T-helper 1 cell treated with Interleukin-12 subunit alpha and Interleukin-12 subunit beta and Interleukin-4 antibody, amounts not matched to agents 30 μg/mL and 1 μg/mL, for 36 hours (primary cell): ENCODE results near the gene TMTC1.

ENCODE experiments used
- H3K27ac Mint-ChIP-seq: one replicate; pipeline ENCODE4 v1.8.0; 2021; ENCODE audit warnings: mild to moderate bottlenecking, mixed read lengths
- H3K27me3 Mint-ChIP-seq: one replicate; pipeline ENCODE4 v1.8.0; 2021; ENCODE audit warnings: low read depth, mixed read lengths
- H3K36me3 Mint-ChIP-seq: one replicate; pipeline ENCODE4 v1.8.0; 2021; ENCODE audit warnings: low read depth, mixed read lengths
- H3K4me1 Mint-ChIP-seq: one replicate; pipeline ENCODE4 v1.8.0; 2021; ENCODE audit warnings: low read depth, mixed read lengths
- H3K4me3 Mint-ChIP-seq: one replicate; pipeline ENCODE4 v1.8.0; 2021; ENCODE audit warnings: mild to moderate bottlenecking, moderate library complexity, mixed read lengths
- H3K9me3 Mint-ChIP-seq: one replicate; pipeline ENCODE4 v1.8.0; 2021; ENCODE audit warnings: mixed read lengths

The TMTC1 gene

DNA sequence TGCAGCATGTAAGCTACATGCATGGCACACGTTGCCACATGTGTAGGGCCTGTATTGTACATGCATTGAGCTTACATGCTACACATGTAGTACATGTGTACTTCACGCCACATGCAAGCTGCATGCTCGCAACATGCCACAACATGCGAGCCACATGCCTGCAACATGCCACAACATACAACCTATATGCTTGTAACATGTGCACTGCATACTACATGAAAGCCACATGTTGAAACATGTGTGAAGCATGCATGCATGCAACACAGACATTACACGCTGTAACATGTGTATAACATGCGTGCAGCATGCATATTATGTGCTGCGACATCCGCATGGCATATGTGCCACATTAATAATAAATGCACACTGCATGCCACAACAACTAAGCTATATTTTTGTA lies 9.1 kb upstream of the TMTC1 start:
- Mint-ChIP-seq H3K4me3 (no peak overlapping the region), H3K9me3 (peaks cover 17% of the 10 kb centered on the region), H3K27ac (no peak overlapping the region), H3K4me1 (no peaks in the 10 kb centered on the region), H3K36me3 (no peaks in the 10 kb centered on the region), H3K27me3 (no peaks in the 10 kb centered on the region)

GRCh38 chr12:29792132-29792531 lies 8.4 kb upstream of the TMTC1 start:
- H3K4me1 Mint-ChIP-seq = no peaks in the 10 kb centered on the region
- no peaks in the 10 kb centered on the region for H3K27me3 Mint-ChIP-seq
- H3K4me3 Mint-ChIP-seq = no peak overlapping the region
- H3K27ac Mint-ChIP-seq = no peak overlapping the region
- H3K36me3 Mint-ChIP-seq = no peaks in the 10 kb centered on the region
- H3K9me3 Mint-ChIP-seq = peaks cover 17% of the 10 kb centered on the region

- no peak overlapping the region for H3K27ac Mint-ChIP-seq
- H3K9me3 Mint-ChIP-seq = no peaks in the 10 kb centered on the region
- H3K36me3 Mint-ChIP-seq = no peaks in the 10 kb centered on the region
- H3K4me3 Mint-ChIP-seq = peak overlapping the region; percentile 63
- peaks cover 11% of the 10 kb centered on the region for H3K4me1 Mint-ChIP-seq
- peaks cover 58% of the 10 kb centered on the region for H3K27me3 Mint-ChIP-seq
These were observed 620 bp downstream of the TMTC1 start for GRCh38 chr12:29782871-29783772.

GRCh38 chr12:29782285-29782870 lies 1.4 kb downstream of the TMTC1 start:
- peak overlapping the region; percentile 46 for H3K4me3 Mint-ChIP-seq
- H3K27ac Mint-ChIP-seq = peak overlapping the region; percentile 20
- peaks cover 58% of the 10 kb centered on the region for H3K27me3 Mint-ChIP-seq
- H3K4me1 Mint-ChIP-seq = peaks cover 11% of the 10 kb centered on the region
- H3K36me3 Mint-ChIP-seq = no peaks in the 10 kb centered on the region
- no peaks in the 10 kb centered on the region for H3K9me3 Mint-ChIP-seq

GRCh38 chr12:29781705-29782266 lies 2.0 kb downstream of the TMTC1 start:
- Mint-ChIP-seq H3K9me3 (no peaks in the 10 kb centered on the region), H3K36me3 (no peaks in the 10 kb centered on the region), H3K27ac (peak overlapping the region; percentile 20), H3K4me1 (peaks cover 11% of the 10 kb centered on the region), H3K4me3 (peak overlapping the region; percentile 46), H3K27me3 (peaks cover 57% of the 10 kb centered on the region)

GRCh38 chr12:29781188-29781587 lies 2.6 kb downstream of the TMTC1 start:
- Mint-ChIP-seq H3K27me3 (peaks cover 54% of the 10 kb centered on the region), H3K9me3 (no peaks in the 10 kb centered on the region), H3K27ac (no peak overlapping the region), H3K4me1 (peaks cover 11% of the 10 kb centered on the region), H3K36me3 (no peaks in the 10 kb centered on the region), H3K4me3 (no peak overlapping the region)

GRCh38 chr12:29780084-29780483 lies 3.7 kb downstream of the TMTC1 start:
- Mint-ChIP-seq H3K27me3 (peaks cover 44% of the 10 kb centered on the region), H3K27ac (no peak overlapping the region)

GRCh38 chr12:29778531-29778930 lies 5.2 kb downstream of the TMTC1 start:
- peaks cover 36% of the 10 kb centered on the region for H3K27me3 Mint-ChIP-seq
- no peak overlapping the region for H3K27ac Mint-ChIP-seq
- H3K4me1 Mint-ChIP-seq = peaks cover 11% of the 10 kb centered on the region
- peaks cover 17% of the 10 kb centered on the region for H3K9me3 Mint-ChIP-seq
- H3K4me3 Mint-ChIP-seq = no peak overlapping the region
- H3K36me3 Mint-ChIP-seq = no peaks in the 10 kb centered on the region

More at GRCh38 chr12:29780084-29780483, 3.7 kb downstream of the TMTC1 start:
- H3K36me3 Mint-ChIP-seq = no peaks in the 10 kb centered on the region
- peaks cover 11% of the 10 kb centered on the region for H3K4me1 Mint-ChIP-seq
- no peak overlapping the region for H3K4me3 Mint-ChIP-seq
- H3K9me3 Mint-ChIP-seq = peaks cover 8% of the 10 kb centered on the region

- Mint-ChIP-seq H3K9me3 (peaks cover 17% of the 10 kb centered on the region), H3K36me3 (no peaks in the 10 kb centered on the region), H3K4me3 (no peak overlapping the region)
These were observed 10.7 kb downstream of the TMTC1 start for GRCh38 chr12:29773076-29773475.

GRCh38 chr12:29771786-29772185 lies 12.0 kb downstream of the TMTC1 start:
- H3K4me1 Mint-ChIP-seq = no peaks in the 10 kb centered on the region
- H3K4me3 Mint-ChIP-seq = no peak overlapping the region
- H3K27me3 Mint-ChIP-seq = no peaks in the 10 kb centered on the region
- no peak overlapping the region for H3K27ac Mint-ChIP-seq
- no peaks in the 10 kb centered on the region for H3K36me3 Mint-ChIP-seq
- H3K9me3 Mint-ChIP-seq = peaks cover 17% of the 10 kb centered on the region

More at GRCh38 chr12:29773076-29773475, 10.7 kb downstream of the TMTC1 start:
- H3K27ac Mint-ChIP-seq = no peak overlapping the region
- H3K27me3 Mint-ChIP-seq = no peaks in the 10 kb centered on the region
- H3K4me1 Mint-ChIP-seq = no peaks in the 10 kb centered on the region

DNA sequence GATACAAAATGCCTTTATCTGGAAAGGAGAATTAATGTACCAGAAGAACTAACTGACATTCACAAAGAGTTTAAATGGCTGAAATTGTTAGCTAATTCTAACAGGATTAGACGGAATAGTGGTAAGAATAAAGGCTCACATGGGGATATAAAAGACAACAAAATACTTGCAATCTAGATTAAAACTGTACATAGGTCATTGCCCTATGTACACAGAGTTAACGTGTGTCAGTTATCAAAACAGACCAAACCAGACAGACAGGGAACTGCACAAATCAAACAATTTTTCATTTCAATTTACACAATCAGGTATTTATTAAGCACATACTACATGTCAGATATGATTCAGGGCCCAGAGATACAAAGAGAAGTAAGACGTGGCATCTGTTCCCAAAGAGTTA lies 12.6 kb downstream of the TMTC1 start:
- Mint-ChIP-seq H3K36me3 (no peaks in the 10 kb centered on the region), H3K4me1 (no peaks in the 10 kb centered on the region), H3K4me3 (no peak overlapping the region), H3K27ac (no peak overlapping the region), H3K27me3 (no peaks in the 10 kb centered on the region), H3K9me3 (peaks cover 17% of the 10 kb centered on the region)

GRCh38 chr12:29769162-29769858 lies 14.4 kb downstream of the TMTC1 start:
- no peaks in the 10 kb centered on the region for H3K36me3 Mint-ChIP-seq
- no peak overlapping the region for H3K27ac Mint-ChIP-seq

DNA sequence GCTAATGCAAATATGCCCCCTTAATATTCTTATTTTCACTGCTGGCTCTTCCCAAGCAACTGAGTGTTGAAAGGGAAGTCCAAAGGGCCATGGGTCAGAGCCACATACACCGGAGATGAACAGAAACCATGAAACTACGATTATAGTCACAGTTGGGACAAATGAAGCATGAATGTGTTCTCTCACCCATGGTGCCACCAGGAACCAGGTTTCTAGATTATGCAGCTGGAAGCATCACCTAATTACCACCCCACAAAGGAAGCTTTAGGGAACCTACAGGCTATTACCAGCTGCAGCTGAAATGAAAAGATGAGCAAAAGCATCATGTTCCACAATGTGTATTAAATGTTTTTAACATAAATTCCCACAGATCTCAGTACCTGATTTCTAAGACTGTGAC lies 15.4 kb downstream of the TMTC1 start:
- no peak overlapping the region for H3K27ac Mint-ChIP-seq
- no peaks in the 10 kb centered on the region for H3K36me3 Mint-ChIP-seq
- no peak overlapping the region for H3K4me3 Mint-ChIP-seq
- no peaks in the 10 kb centered on the region for H3K27me3 Mint-ChIP-seq
- H3K4me1 Mint-ChIP-seq = no peaks in the 10 kb centered on the region
- H3K9me3 Mint-ChIP-seq = no peaks in the 10 kb centered on the region

More at GRCh38 chr12:29769162-29769858, 14.4 kb downstream of the TMTC1 start:
- Mint-ChIP-seq H3K9me3 (peaks cover 4% of the 10 kb centered on the region), H3K27me3 (no peaks in the 10 kb centered on the region), H3K4me1 (no peaks in the 10 kb centered on the region), H3K4me3 (no peak overlapping the region)

DNA sequence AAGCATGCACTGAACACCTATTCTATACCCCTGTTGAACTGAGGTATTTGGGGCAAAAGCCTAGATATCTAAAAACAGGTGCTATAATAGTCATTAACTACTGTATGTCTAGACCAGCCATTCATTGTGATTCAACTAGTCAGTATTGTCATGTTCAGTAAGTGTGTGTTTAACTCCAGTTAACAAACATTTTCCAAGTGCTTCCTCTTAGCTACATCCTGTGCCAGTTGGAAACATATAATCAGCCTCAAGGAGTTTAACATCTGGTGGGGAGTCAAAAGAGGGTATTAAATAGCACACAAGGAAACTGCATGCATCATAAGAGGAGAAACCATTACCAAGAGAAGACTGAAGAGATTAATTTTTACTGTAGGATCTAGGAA lies 20.4 kb downstream of the TMTC1 start:
- no peaks in the 10 kb centered on the region for H3K4me1 Mint-ChIP-seq
- no peaks in the 10 kb centered on the region for H3K36me3 Mint-ChIP-seq
- no peak overlapping the region for H3K4me3 Mint-ChIP-seq
- H3K27me3 Mint-ChIP-seq = no peaks in the 10 kb centered on the region
- no peak overlapping the region for H3K27ac Mint-ChIP-seq
- no peaks in the 10 kb centered on the region for H3K9me3 Mint-ChIP-seq
